Measurements from ENCODE around the gene COL6A5. TPM values are rescaled to one million over a fixed set of nuclear protein-coding genes. Genes with fewer than 3 reads are reported as not detected.

COL6A5 gene
- total RNA-seq, 1 experiment from 2014 or later: not detected

GRCh38 chr3:130341388-130341787, 4.1 kb upstream of the COL6A5 start:
- Histone ChIP-seq H3K9ac (ENCODE audit: low read length) (no peak overlapping the region), H3K9me3 (ENCODE audit: control insufficient read depth in 1 of 2, insufficient read depth in 1 of 2, low read depth in 1 of 2, low read length in 2 of 2) (no peaks in the 10 kb centered on the region), H3K4me3 (replicated peaks in 1 of 2; ENCODE audit: low read depth in 1 of 2, low read length in 2 of 2) (no peak overlapping the region), H3K79me2 (ENCODE audit: insufficient read depth, low read length) (no peaks in the 10 kb centered on the region), H2AFZ (ENCODE audit: low read depth, low read length, poor library complexity, severe bottlenecking) (no peak overlapping the region), H3K27ac (ENCODE audit: low read depth, low read length) (no peak overlapping the region), H3K4me2 (ENCODE audit: low read length) (no peak overlapping the region), H3K9me2 (ENCODE audit: insufficient read depth) (no peaks in the 10 kb centered on the region), H3K4me1 (ENCODE audit: control insufficient read depth in 1 of 2, insufficient read depth in 2 of 2, low read length in 2 of 2) (no peaks in the 10 kb centered on the region), H3K27me3 (ENCODE audit: insufficient read depth, low read length) (peaks cover 33% of the 10 kb centered on the region), H3K36me3 (ENCODE audit: control insufficient read depth in 1 of 2, insufficient read depth in 2 of 2, low read length in 2 of 2) (no peaks in the 10 kb centered on the region), H4K20me1 (ENCODE audit: insufficient read depth) (no peaks in the 10 kb centered on the region; the same call in 1 of the 2 replicates)
- BruUV-seq (replicated peaks): no TSS peak
- TF ChIP-seq SIN3A (IDR thresholded peaks at IDR 0.05; ENCODE audit: low read depth): no peak
- TF ChIP-seq TCF7L2 (IDR thresholded peaks at IDR 0.05; ENCODE audit: borderline replicate concordance, extremely low read depth, insufficient read depth, insufficient read length): no peak
- TF ChIP-seq CEBPB (IDR thresholded peaks at IDR 0.05; ENCODE audit: low read depth): no peak
- no peak for TF ChIP-seq EGR1 (IDR thresholded peaks at IDR 0.05; ENCODE audit: low read depth)
- DNase-seq (ENCODE audit: low read depth, low spot score) (no peak), ATAC-seq (no peak)
- CTCF ChIA-PET: no interaction called here
- intact Hi-C loops (cut with micrococcal nuclease): no loop called here
- RAD21 ChIA-PET (ENCODE audit: low non-redundant PET in 1 of 2, low total read pairs in 2 of 2, uncharacterized antibody in 2 of 2, unreplicated experiment in 2 of 2): no interaction called here
- POLR2A ChIA-PET: no interaction called here

- Histone ChIP-seq H3K9me3 (ENCODE audit: control insufficient read depth in 1 of 2, insufficient read depth in 1 of 2, low read depth in 1 of 2, low read length in 2 of 2) (no peaks in the 10 kb centered on the region), H3K27ac (ENCODE audit: low read depth, low read length) (no peak overlapping the region), H3K36me3 (ENCODE audit: control insufficient read depth in 1 of 2, insufficient read depth in 2 of 2, low read length in 2 of 2) (no peaks in the 10 kb centered on the region), H3K9me2 (ENCODE audit: insufficient read depth) (no peaks in the 10 kb centered on the region), H3K4me2 (ENCODE audit: low read length) (no peak overlapping the region), H3K4me1 (ENCODE audit: control insufficient read depth in 1 of 2, insufficient read depth in 2 of 2, low read length in 2 of 2) (no peaks in the 10 kb centered on the region), H2AFZ (ENCODE audit: low read depth, low read length, poor library complexity, severe bottlenecking) (no peak overlapping the region), H3K9ac (ENCODE audit: low read length) (no peak overlapping the region), H3K4me3 (replicated peaks in 1 of 2; ENCODE audit: low read depth in 1 of 2, low read length in 2 of 2) (no peak overlapping the region), H3K27me3 (ENCODE audit: insufficient read depth, low read length) (peaks cover 34% of the 10 kb centered on the region), H4K20me1 (ENCODE audit: insufficient read depth) (no peaks in the 10 kb centered on the region; the same call in 1 of the 2 replicates), H3K79me2 (ENCODE audit: insufficient read depth, low read length) (no peaks in the 10 kb centered on the region)
- CTCF ChIA-PET: no interaction called here
- DNase-seq (ENCODE audit: low read depth, low spot score): no peak
- RAD21 ChIA-PET (ENCODE audit: low non-redundant PET in 1 of 2, low total read pairs in 2 of 2, uncharacterized antibody in 2 of 2, unreplicated experiment in 2 of 2): no interaction called here
- intact Hi-C loops (cut with micrococcal nuclease): no loop called here
- no peak for ATAC-seq
- TF ChIP-seq CEBPB (IDR thresholded peaks at IDR 0.05; ENCODE audit: low read depth) (no peak), SRF (IDR thresholded peaks at IDR 0.05; ENCODE audit: low read depth) (no peak), MAX (IDR thresholded peaks at IDR 0.05) (no peak), REST (IDR thresholded peaks at IDR 0.05; ENCODE audit: low read depth) (no peak), EZH2 (IDR thresholded peaks at IDR 0.05) (no peak), ZFX (IDR thresholded peaks at IDR 0.05) (no peak), POLR2A (IDR thresholded peaks at IDR 0.05; ENCODE audit: borderline replicate concordance, extremely low read depth, insufficient read depth, insufficient read length) (no peak)
- BruUV-seq (replicated peaks): no TSS peak
- POLR2A ChIA-PET: no interaction called here
Measured at GRCh38 chr3:130341882-130342281, 3.6 kb upstream of the COL6A5 start.
